ENCODE results near the gene MRPL23. TPM values are rescaled to one million over a fixed set of nuclear protein-coding genes. Genes with fewer than 3 reads are reported as not detected.

Gene MRPL23
- total RNA-seq, result 10 to 100 TPM; 81.3 to 89.7 TPM

DNA sequence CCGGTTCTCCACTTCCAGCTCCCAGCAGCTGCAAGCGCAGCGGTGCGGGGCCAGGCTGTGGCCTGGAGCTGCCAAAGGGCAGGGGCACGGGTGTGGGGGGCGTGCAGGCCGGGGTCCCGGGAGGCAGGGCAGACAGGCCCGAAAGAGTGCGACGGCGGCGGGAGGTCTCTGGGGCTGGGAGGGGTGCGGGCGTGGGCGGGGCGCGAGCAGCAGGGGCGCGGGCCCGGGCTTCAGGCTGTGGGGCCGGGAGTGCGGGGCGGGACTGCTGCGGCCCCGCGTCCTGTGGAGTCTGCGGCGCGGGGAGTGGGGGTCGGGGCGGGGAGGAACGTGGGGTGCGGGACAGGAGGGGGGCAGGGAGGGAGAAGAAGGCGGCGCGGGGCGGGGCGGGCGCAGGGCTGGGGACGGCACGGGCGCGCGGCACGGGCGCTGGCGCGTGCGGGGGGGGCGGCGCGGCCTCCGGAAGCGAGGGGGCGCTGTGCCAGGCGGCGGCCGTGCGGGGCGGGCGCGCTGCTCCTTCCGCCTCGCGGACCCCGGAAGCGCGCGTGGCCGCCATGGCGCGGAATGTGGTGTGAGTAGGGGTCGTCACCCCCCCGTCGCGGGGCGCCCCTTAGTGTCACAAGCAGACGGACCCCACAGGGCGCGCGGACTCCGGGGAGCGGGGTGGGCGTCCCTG lies at the start of gene MRPL23:
Gene MRPL23 (plus strand): TSS at position 521 of the 673 bp plus-strand sequence. CDS start 31 bp downstream, at position 552.
- DNase-seq (ENCODE audit: low spot score) (no peak), ATAC-seq (peak; percentile 75 to 85)
- no peak within 1 kb of the TSS for H3K27ac Mint-ChIP-seq
- no peaks in the 10 kb centered on the region for H3K9me3 Mint-ChIP-seq
- no peak within 1 kb of the TSS for H3K4me3 Mint-ChIP-seq
- H3K36me3 Mint-ChIP-seq, result no peaks in the 10 kb centered on the region
- no peaks in the 10 kb centered on the region for H3K27me3 Mint-ChIP-seq
- H3K4me1 Mint-ChIP-seq (ENCODE audit: low read depth in 2 of 2), result no peaks in the 10 kb centered on the region

DNA sequence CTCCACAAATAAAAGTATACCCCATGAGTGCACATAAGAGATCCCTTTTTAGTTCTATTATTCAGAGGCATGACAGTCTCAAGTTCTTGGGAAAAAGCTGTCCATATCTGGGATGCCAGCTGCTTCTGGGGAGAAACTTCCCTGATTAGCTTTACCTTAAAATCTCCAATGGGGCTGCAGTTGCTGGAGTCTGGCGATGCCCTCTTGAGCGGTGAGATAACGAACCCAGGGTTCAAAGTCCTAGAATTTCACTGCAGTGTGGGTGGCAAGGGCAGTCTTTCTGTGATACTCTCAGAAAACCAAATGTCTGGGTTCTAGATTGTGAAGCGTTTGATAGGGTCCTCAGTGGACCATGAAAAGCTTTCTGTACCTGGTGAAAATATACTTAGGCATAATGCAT lies 48.0 kb upstream of the MRPL23 start:
- Mint-ChIP-seq H3K27me3 (peaks cover 8 to 16% of the 10 kb centered on the region in 2 donors), H3K27ac (no peak overlapping the region), H3K9me3 (no peaks in the 10 kb centered on the region), H3K4me3 (no peak overlapping the region), H3K4me1 (ENCODE audit: low read depth in 2 of 2) (peaks cover 0 to 2% of the 10 kb centered on the region in 2 donors), H3K36me3 (no peaks in the 10 kb centered on the region)
- DNase-seq (ENCODE audit: low spot score) (no peak), ATAC-seq (no peak)

DNA sequence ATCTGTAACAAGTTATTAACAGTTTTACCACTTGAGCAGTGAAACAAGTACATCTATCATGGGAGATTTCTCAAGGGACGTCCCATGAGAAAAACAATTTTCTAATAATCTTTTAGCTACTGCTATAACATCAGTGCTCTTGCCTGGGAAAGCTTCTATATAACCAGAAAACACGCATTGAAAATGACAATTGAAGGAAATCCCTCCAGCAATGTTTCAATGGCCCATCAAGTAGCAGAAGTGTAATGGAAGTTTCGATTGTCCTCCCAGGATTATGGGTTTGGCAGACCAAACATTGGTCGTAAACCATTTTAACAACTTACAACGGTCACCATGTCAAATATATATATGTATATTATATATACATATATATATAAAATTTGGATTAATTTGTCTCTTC lies 47.4 kb upstream of the MRPL23 start:
- ATAC-seq (no peak), DNase-seq (ENCODE audit: low spot score) (no peak)
- no peaks in the 10 kb centered on the region for H3K36me3 Mint-ChIP-seq
- no peaks in the 10 kb centered on the region for H3K9me3 Mint-ChIP-seq
- H3K27me3 Mint-ChIP-seq, result peaks cover 8 to 16% of the 10 kb centered on the region in 2 donors
- H3K4me3 Mint-ChIP-seq, result no peak overlapping the region
- peaks cover 0 to 2% of the 10 kb centered on the region in 2 donors for H3K4me1 Mint-ChIP-seq (ENCODE audit: low read depth in 2 of 2)
- H3K27ac Mint-ChIP-seq, result no peak overlapping the region

DNA sequence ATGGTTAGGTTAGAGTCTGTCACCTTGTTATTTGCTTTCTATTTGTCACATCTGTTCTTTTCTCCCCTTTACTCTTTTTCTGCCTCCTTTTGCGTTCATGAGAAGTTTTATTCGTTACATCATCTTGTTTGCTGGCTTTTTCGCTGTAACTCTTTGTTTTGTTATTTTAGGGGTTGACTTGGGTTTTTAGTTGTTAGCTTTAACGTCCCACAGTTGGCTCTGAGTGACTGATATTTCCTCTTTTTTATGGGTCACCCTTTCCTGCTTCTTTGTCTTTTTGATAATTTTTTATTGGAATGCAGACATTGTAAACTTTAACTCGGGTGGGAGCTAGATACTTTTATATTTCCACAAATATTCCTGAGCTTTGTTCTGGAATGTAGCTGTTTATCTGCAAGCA lies 41.0 kb upstream of the MRPL23 start:
- ATAC-seq (no peak), DNase-seq (ENCODE audit: low spot score) (no peak)
- Mint-ChIP-seq H3K27ac (no peak overlapping the region), H3K36me3 (no peaks in the 10 kb centered on the region), H3K9me3 (no peaks in the 10 kb centered on the region), H3K27me3 (peaks cover 10 to 28% of the 10 kb centered on the region in 2 donors), H3K4me3 (no peak overlapping the region), H3K4me1 (ENCODE audit: low read depth in 2 of 2) (no peaks in the 10 kb centered on the region)

DNA sequence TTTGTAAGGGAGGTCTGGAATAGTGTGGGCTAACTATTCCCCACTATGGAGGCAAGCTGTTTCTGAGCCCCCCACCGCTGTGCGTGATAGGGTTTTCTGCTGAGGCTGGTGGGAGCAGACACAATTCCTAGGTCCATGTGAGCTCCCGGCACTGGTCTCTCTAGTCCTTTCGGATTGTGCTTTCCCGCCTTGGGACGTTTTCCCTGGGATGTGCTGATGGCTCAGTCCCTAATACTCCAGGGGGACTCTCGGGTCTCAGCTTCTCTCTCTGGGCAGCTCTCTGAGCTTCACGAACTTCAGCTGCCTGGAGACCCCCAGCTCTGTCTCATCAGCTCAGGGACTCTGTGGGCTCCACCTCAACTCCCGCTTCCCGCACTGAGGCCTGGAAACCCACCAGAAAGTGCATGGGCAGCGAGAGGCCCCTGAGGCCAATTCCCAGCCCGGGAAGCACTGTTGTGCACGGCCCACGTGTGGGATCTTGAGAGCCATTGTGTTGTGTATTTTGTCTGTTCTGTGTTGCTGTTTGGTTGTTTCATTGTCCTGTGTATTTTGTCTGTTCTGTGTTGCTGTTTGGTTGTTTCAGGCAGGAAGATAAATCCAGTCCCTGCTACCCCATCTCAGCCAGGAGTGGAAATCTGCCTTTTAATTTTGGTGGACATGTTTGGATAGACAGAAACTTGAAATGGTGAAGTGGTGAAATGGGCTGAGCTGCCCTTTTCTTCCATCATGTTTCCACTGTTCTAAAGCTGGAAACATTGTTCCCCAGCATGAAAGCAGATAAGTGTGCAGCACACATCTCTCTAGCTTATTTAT lies 40.3 kb upstream of the MRPL23 start:
- no peak for DNase-seq (ENCODE audit: low spot score)
- no peaks in the 10 kb centered on the region for H3K36me3 Mint-ChIP-seq
- H3K27ac Mint-ChIP-seq, result no peak overlapping the region
- H3K4me3 Mint-ChIP-seq, result no peak overlapping the region
- H3K9me3 Mint-ChIP-seq, result no peaks in the 10 kb centered on the region
- no peak for ATAC-seq
- H3K4me1 Mint-ChIP-seq (ENCODE audit: low read depth in 2 of 2), result no peaks in the 10 kb centered on the region
- H3K27me3 Mint-ChIP-seq, result peaks cover 10 to 28% of the 10 kb centered on the region in 2 donors

DNA sequence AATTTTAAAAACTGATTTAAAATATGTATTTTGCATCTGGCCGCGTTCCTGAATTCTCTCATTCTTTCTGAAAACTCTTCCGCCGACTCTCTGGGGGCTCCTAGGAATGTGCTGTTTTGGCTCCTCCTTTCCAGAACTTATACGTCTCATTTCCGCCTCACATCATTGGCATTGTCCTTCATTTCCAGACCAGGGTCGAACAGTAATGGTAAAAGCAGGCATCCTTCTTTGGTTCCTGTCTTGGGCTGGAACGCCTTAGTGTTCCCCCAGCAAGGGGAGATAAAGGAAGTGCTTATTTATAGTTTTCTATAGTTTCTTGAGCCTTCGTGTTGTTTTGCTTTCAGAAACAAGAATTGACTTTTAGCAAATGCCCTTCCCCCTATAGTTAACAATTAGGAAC lies 38.5 kb upstream of the MRPL23 start:
- peaks cover 12 to 28% of the 10 kb centered on the region in 2 donors for H3K27me3 Mint-ChIP-seq
- no peak overlapping the region for H3K4me3 Mint-ChIP-seq
- H3K4me1 Mint-ChIP-seq (ENCODE audit: low read depth in 2 of 2), result no peaks in the 10 kb centered on the region
- DNase-seq (ENCODE audit: low spot score) (no peak), ATAC-seq (no peak)
- H3K27ac Mint-ChIP-seq, result no peak overlapping the region
- no peaks in the 10 kb centered on the region for H3K36me3 Mint-ChIP-seq
- no peaks in the 10 kb centered on the region for H3K9me3 Mint-ChIP-seq

DNA sequence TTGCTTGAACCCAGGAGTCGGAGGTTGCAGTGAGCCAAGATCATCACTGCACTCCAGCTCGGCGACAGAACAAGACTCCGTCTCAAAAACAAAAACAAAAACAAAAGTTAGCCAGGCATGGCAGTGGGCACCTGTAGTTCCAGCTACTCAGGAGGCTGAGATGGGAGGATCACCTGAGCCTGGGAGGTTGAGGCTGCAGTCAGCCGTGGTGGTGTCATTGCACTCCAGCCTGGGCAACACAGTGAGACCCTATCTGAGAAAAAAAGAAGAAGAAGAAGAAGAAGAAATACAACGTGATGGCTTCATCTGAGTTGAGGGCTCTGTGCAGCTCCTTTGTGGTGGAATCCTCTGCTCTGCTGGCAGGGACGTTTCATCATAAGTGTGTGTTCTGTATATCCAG lies 37.6 kb upstream of the MRPL23 start:
- Mint-ChIP-seq H3K9me3 (no peaks in the 10 kb centered on the region), H3K27ac (no peak overlapping the region), H3K4me1 (ENCODE audit: low read depth in 2 of 2) (peaks cover 3 to 7% of the 10 kb centered on the region in 2 donors), H3K4me3 (no peak overlapping the region), H3K36me3 (no peaks in the 10 kb centered on the region), H3K27me3 (peaks cover 15 to 35% of the 10 kb centered on the region in 2 donors)
- ATAC-seq (no peak), DNase-seq (ENCODE audit: low spot score) (no peak)

DNA sequence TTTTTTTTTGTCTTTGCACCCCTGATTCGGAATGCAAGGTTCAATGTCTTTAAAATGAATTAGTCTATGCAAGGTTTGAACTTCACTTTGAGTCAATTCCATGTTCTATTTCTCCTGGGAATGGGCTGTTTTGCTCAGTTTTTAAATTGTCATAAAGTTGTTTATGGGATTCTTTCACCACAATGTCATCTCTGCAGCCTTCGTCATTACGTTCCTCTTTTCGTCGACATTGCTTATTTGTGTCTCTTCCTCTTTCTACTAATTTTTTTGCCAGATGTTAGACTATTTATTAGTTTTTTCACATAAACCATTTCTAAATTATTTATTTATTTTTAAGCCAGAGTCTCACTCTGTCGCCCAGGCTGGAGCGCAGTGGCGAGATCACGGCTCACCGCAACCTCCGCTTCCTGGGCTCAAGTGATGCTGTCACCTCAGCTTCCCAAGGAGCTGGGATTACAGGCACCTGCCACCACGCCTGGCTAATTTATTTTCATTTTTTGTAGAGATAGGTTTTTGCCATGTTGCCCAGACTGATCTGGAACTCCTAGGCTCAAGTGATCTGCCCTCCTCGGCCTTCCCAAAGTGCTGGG lies 34.7 kb upstream of the MRPL23 start:
- DNase-seq (ENCODE audit: low spot score) (no peak), ATAC-seq (no peak)
- peaks cover 18 to 28% of the 10 kb centered on the region in 2 donors for H3K27me3 Mint-ChIP-seq
- H3K9me3 Mint-ChIP-seq, result no peaks in the 10 kb centered on the region
- H3K4me3 Mint-ChIP-seq, result no peak overlapping the region
- peaks cover 15 to 22% of the 10 kb centered on the region in 2 donors for H3K4me1 Mint-ChIP-seq (ENCODE audit: low read depth in 2 of 2)
- H3K27ac Mint-ChIP-seq, result no peak overlapping the region
- H3K36me3 Mint-ChIP-seq, result no peaks in the 10 kb centered on the region

DNA sequence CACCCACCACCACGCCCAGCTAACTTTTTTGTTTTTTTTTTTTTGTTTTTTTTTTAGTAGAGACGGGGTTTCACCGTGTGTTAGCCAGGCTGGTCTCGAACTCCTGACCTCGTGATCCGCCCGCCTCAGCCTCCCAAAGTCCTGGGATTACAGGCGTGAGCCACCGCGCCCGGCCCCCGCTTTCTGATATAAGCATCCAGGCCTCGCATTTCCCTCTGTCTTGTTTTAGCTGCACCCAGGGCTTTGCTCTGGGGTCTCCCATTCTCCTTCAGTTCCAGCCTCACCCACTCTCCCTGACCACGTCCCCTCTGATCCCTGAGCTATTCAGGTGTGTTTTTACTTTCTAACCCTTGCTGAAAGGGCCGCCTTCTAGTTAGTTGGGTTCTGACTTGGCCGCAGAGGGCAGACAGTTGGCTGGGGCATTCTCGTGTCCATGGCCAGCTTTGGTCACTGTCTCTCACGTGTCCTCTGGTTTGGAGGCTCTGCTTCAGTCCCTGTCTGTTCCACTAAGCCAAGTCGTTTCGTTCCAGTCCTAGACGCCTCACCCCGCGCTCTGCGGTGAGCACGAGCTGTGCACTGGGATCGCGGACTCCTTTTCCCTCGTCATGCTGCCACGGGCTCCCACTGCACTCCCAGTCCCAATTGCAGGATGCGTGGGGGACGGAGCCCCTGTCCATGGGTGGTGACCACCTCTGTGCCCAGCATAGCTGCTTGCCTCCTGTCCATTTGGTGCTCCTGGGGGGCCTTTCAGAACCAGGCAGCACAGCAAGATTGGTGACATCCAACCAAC lies 33.7 kb upstream of the MRPL23 start:
- H3K36me3 Mint-ChIP-seq, result no peaks in the 10 kb centered on the region
- no peak for ATAC-seq
- H3K4me1 Mint-ChIP-seq (ENCODE audit: low read depth in 2 of 2), result peaks cover 15 to 22% of the 10 kb centered on the region in 2 donors
- peaks cover 15 to 20% of the 10 kb centered on the region in 2 donors for H3K27me3 Mint-ChIP-seq
- no peak for DNase-seq (ENCODE audit: low spot score)
- H3K9me3 Mint-ChIP-seq, result no peaks in the 10 kb centered on the region
- peak overlapping the region in 1 of 2 donors; percentile 35 for H3K27ac Mint-ChIP-seq
- no peak overlapping the region for H3K4me3 Mint-ChIP-seq

DNA sequence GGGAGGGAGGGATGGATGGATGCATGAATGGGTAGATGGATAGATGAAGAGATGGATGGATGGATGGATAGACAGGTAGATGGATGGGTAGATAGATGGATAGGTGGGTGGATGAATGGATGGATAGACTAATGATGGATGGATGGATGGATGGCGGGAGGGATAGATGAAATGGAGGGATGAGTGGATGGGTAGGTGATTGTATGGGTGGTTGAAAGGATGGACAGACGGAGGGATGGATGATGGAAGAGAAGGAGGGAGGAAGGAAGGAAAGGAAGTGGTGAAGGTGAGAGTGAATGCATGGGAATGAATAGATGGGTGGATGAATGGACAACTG lies 31.4 kb upstream of the MRPL23 start:
- Mint-ChIP-seq H3K27ac (peak overlapping the region in 1 of 2 donors; percentile 35), H3K4me1 (ENCODE audit: low read depth in 2 of 2) (peaks cover 15 to 22% of the 10 kb centered on the region in 2 donors), H3K4me3 (peak overlapping the region; percentile 5), H3K36me3 (no peaks in the 10 kb centered on the region), H3K27me3 (peaks cover 15 to 17% of the 10 kb centered on the region in 2 donors), H3K9me3 (no peaks in the 10 kb centered on the region)
- no peak for ATAC-seq
- no peak for DNase-seq (ENCODE audit: low spot score)

DNA sequence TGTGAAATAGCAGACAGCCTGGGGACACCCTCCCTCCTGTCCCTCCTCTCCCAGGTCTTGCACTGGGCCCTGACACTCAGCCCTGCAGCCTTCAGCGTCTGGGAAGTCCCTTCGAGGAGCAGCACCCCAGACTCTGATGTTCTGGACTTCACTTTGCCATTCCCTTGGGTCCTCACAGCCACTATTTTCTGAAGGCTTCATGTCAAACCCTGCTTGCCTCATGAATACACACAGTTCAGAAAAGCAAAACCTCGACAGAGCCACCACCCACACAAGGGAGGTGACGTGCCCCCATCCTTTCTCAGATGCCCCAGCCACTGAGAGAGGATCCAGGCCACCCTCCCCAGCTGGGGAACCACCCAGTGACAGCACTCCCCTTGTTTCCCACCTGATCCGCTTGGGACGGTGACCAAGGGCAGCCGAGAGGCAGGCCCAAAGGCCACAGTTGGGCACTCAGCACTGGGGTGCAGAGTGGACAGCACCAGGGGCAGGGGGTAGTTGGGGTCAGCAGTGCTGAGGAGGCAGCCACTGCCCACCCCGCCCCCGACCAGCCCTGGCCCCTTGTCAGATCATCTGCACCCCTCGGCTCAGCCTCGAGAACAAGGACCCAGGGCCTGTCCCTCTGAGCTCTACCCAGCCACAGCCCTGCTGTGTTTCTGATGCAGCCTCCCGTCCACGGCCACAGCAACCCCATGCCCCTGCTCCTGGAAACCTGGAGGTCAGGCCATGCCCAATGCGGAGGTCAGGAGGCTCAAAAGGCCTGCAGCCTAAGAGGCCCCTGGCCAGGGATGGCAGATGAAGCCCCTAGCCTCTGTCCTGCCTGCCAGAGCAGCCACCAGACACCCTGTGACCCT lies 30.8 kb upstream of the MRPL23 start:
- H3K27ac Mint-ChIP-seq, result peak overlapping the region in 1 of 2 donors; percentile 35
- H3K9me3 Mint-ChIP-seq, result no peaks in the 10 kb centered on the region
- peaks cover 15 to 16% of the 10 kb centered on the region in 2 donors for H3K27me3 Mint-ChIP-seq
- ATAC-seq (peak; percentile 3 to 4), DNase-seq (ENCODE audit: low spot score) (no peak)
- peak overlapping the region; percentile 5 for H3K4me3 Mint-ChIP-seq
- peaks cover 15 to 22% of the 10 kb centered on the region in 2 donors for H3K4me1 Mint-ChIP-seq (ENCODE audit: low read depth in 2 of 2)
- H3K36me3 Mint-ChIP-seq, result no peaks in the 10 kb centered on the region

DNA sequence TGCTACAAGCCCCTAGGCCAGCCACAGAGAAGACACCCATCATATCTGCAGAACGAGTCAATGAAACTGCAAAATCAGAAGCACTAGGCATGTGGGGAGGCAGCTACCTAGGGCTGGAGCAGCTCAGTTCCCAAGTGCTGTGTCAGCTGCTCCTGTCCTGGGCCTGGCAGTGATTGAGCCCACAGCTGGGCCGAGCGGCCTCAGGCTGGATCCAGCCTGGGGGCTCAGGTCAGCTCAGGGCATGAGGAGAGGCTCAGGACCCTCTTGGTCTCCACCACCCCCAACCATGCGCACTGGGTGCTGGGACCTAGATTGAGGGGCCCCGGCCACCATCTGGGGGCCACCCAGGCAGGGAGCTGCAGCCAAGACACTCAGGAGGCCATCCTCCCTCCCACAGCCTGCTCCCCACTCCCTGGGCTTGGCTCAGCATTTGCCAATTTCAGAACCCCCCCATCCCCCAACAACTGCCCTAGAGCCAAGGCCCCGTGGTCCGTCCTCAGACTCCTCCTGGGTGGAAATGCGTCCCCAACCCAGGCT lies 30.1 kb upstream of the MRPL23 start:
- Mint-ChIP-seq H3K27ac (no peak overlapping the region), H3K27me3 (peaks cover 15 to 16% of the 10 kb centered on the region in 2 donors), H3K36me3 (no peaks in the 10 kb centered on the region), H3K9me3 (no peaks in the 10 kb centered on the region), H3K4me1 (ENCODE audit: low read depth in 2 of 2) (peaks cover 15 to 22% of the 10 kb centered on the region in 2 donors), H3K4me3 (no peak overlapping the region)
- ATAC-seq (peak in 1 of 2 donors; percentile 3), DNase-seq (ENCODE audit: low spot score) (no peak)

Data from natural killer cell treated with Interleukin-12 subunit alpha and Interleukin-12 subunit beta and Interleukin-15 and Interleukin-18, amount 100 ng/mL, for 72 hours (primary cell).